Measurements from ENCODE around the gene USP21. TPM values are rescaled to one million over a fixed set of nuclear protein-coding genes. Genes with fewer than 3 reads are reported as not detected.

Gene USP21
- total RNA-seq, 4 donors from 2014 or later = 12.9 to 53.1 (median 20.6) TPM

DNA sequence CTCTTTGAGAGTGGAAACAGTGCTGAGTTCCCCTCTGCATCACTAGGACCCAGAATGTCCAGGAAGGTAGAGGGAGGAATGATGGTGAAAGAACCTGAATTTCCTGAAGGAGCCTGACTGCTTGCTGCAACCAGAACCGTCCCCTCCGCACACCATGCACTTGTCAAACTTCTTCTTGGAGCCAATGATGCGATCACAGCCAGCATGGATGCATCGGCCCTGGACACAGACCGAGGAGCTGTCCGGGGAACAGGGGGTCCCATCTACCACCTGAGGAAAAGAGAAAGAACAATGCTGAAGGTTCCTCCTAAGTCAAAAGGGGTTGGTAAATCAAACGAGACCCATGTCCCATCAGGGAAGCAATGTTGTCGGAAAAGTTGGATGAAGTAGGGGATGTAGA lies 32.7 kb downstream of the USP21 start:
- WGBS, 2 donors = 74 to 80% methylated on average over 8 of the region's 8 CpGs
- Histone ChIP-seq H3K27ac (no peak overlapping the region), H3K27me3 (no peaks in the 10 kb centered on the region), H3K4me3 (no peak overlapping the region), H3K9me3 (no peaks in the 10 kb centered on the region), H3K4me1 (peaks cover 4 to 55% (median 35%) of the 10 kb centered on the region in 4 donors), H3K36me3 (peaks cover 0 to 17% (median 0%) of the 10 kb centered on the region in 3 donors)
- DNase-seq (ENCODE audit: low spot score in 2 of 2) = no peak
- TF ChIP-seq EP300 (IDR thresholded peaks at IDR 0.05) = no peak

DNA sequence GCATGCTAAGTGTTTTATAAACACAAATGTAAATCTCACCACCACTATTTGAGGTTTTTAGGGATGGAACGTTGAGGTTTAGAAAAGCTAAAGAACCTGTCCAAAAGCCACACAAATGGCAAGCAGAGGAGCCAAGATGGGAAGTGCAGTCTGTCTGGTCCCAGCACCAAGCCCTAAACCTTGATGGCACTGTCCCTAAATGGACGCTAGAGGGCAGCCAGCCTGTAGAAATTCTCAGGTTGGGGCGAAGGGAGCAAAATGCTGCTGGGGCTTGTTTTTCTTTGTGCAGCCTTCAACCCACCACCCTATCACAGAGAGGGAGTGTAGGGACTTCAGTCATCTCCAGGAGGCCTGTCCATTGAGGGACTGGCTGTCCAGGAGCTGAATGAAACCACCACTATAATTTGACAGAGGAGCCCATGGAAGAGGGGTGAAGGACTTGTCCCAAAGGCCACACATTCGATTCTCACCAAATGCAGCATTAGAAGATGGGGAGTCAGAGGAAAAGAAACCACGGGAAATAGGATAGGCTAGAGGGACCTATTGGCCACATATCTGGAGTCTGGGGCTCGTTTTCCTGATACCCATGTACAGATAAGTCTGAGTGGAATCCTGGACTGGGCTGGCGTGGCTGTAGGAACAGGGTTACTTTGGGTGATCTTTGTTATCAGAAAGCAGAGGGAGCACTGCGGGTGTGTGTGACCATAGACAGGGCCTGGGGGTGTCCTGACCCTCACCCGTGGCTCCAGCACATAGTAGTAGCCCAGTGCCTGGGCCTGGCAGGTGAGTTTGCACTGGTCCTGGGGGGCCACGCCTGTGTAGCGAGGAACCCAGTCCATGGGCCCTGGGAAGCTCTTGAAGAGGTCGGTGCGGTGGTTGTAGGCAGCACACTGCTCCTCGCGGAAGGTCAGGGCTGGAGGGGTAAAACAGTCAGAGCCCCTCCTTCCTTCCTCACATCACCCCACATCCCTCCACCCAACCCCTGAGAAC lies 33.5 kb downstream of the USP21 start:
- Histone ChIP-seq H3K4me1 (peaks cover 5 to 63% (median 36%) of the 10 kb centered on the region in 4 donors), H3K9me3 (no peaks in the 10 kb centered on the region), H3K27me3 (no peaks in the 10 kb centered on the region), H3K27ac (peak overlapping the region in 3 of 4 donors; percentile 62 to 98 (median 97)), H3K4me3 (no peak overlapping the region), H3K36me3 (peaks cover 0 to 17% (median 0%) of the 10 kb centered on the region in 3 donors)
- TF ChIP-seq EP300 (IDR thresholded peaks at IDR 0.05) (peak in 1 of 2 donors; percentile 33), POLR2A (IDR thresholded peaks at IDR 0.05) (no peak)
- TF ChIP-seq, protein P1, sequence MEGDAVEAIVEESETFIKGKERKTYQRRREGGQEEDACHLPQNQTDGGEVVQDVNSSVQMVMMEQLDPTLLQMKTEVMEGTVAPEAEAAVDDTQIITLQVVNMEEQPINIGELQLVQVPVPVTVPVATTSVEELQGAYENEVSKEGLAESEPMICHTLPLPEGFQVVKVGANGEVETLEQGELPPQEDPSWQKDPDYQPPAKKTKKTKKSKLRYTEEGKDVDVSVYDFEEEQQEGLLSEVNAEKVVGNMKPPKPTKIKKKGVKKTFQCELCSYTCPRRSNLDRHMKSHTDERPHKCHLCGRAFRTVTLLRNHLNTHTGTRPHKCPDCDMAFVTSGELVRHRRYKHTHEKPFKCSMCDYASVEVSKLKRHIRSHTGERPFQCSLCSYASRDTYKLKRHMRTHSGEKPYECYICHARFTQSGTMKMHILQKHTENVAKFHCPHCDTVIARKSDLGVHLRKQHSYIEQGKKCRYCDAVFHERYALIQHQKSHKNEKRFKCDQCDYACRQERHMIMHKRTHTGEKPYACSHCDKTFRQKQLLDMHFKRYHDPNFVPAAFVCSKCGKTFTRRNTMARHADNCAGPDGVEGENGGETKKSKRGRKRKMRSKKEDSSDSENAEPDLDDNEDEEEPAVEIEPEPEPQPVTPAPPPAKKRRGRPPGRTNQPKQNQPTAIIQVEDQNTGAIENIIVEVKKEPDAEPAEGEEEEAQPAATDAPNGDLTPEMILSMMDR (IDR thresholded peaks at IDR 0.05) = peak; percentile 78 to 90 (median 84)
- 45 to 48% methylated on average over 13 to 14 of the region's 15 CpGs for WGBS, 2 donors
- peak in 1 of 2 donors; percentile 71 for DNase-seq (ENCODE audit: low spot score in 2 of 2)

DNA sequence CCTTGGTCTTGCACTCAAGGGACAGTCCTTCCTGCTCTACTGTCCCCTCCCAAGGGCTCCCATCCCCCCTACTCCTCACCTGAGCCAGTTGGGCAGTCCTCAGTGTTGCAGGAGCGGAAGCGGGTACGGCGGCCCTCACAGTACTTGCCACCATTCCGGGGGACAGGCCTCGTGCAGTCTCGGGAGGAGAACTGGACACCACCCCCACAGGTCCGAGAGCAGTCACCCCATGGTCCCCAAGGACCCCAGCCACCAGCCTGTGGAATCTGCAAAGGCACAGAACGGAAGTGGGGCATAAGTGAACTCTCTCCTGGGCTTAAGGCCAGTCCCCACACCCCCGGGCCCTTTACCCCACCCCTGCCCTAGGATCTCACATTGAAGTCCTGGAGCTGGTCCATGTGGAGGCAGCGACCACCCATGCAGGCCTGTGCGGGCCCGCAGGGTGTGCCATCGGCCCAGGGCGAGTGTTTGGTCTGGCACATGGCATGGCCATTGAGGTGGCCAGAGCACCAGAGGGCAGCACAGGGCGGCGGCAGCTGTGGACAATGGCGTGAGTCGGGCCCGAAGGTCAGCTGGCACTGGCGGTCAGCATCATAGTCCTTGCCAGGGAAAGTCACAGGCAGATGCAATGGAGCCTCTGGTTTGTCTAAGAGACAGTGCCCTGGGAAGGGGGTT lies 34.4 kb downstream of the USP21 start:
- H3K27ac ChIP-seq = peak overlapping the region in 3 of 4 donors; percentile 62 to 98 (median 97)
- peaks cover 0 to 17% (median 0%) of the 10 kb centered on the region in 3 donors for H3K36me3 ChIP-seq
- no peak for DNase-seq (ENCODE audit: low spot score in 2 of 2)
- H3K4me3 ChIP-seq = peak overlapping the region in 1 of 4 donors; percentile 13
- no peaks in the 10 kb centered on the region for H3K27me3 ChIP-seq
- TF ChIP-seq, protein P1 (IDR thresholded peaks at IDR 0.05) = peak; percentile 19 to 58 (median 42)
- TF ChIP-seq EP300 (IDR thresholded peaks at IDR 0.05) (peak in 1 of 2 donors; percentile 43), POLR2A (IDR thresholded peaks at IDR 0.05) (no peak)
- peaks cover 7 to 72% (median 45%) of the 10 kb centered on the region in 4 donors for H3K4me1 ChIP-seq
- H3K9me3 ChIP-seq = no peaks in the 10 kb centered on the region
- 46 to 60% methylated on average over 12 to 16 of the region's 21 CpGs for WGBS, 2 donors

DNA sequence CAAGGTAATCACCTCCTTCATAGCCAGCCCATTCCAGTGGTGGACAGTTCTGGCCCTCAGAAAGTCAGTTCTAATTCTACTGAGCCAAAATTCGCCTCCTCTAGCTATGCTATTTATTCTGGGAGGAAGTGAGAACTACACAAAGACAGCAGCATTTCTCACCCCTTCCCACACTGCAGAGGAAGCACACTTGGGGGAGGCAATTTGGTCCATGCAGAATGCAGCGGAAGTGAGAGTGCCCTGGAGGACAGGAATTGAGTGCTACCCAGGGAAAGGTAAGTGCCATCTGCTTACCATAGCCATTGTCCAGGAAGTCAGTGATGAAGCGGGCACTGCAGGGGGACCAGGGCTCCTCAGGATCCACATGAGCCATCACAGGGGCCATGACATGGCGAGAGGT lies 35.9 kb downstream of the USP21 start:
- Histone ChIP-seq H3K4me3 (peak overlapping the region in 1 of 4 donors; percentile 50), H3K4me1 (peaks cover 7 to 87% (median 59%) of the 10 kb centered on the region in 4 donors), H3K27ac (peak overlapping the region in 3 of 4 donors; percentile 38 to 98 (median 97)), H3K9me3 (no peaks in the 10 kb centered on the region), H3K27me3 (no peaks in the 10 kb centered on the region), H3K36me3 (peaks cover 0 to 17% (median 0%) of the 10 kb centered on the region in 3 donors)
- WGBS, 2 donors = 72 to 77% methylated on average over 4 of the region's 4 CpGs
- TF ChIP-seq EP300 (IDR thresholded peaks at IDR 0.05) = peak in 1 of 2 donors; percentile 33
- TF ChIP-seq, protein P1 (IDR thresholded peaks at IDR 0.05) = no peak
- no peak for DNase-seq (ENCODE audit: low spot score in 2 of 2)

DNA sequence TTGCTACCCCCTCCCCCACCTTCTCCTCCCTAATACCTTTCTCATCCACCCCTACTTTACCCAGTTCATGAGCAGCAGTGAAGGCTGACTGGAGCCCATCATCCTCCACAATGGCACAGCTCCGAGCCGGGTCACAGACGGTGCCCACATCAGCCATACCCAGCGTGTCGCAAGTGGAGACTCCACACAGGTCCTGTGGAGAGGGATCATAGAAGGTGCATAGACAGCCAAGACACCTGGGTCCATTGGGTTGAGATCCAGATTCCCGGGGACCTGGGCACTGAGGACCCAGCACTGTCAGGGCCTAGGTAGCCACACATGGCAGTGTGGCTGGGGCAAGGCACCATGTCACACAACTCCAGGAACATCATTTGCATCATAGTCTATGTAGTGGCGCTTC lies 36.8 kb downstream of the USP21 start:
- DNase-seq (ENCODE audit: low spot score in 2 of 2) = no peak
- H3K9me3 ChIP-seq = no peaks in the 10 kb centered on the region
- peak overlapping the region in 3 of 4 donors; percentile 95 to 98 (median 97) for H3K27ac ChIP-seq
- H3K36me3 ChIP-seq = peaks cover 0 to 10% (median 0%) of the 10 kb centered on the region in 3 donors
- 79 to 94% methylated on average over 6 to 7 of the region's 7 CpGs for WGBS, 2 donors
- peaks cover 7 to 89% (median 68%) of the 10 kb centered on the region in 4 donors for H3K4me1 ChIP-seq
- TF ChIP-seq, protein P1 (IDR thresholded peaks at IDR 0.05) = no peak
- TF ChIP-seq POLR2A (IDR thresholded peaks at IDR 0.05) (no peak), EP300 (IDR thresholded peaks at IDR 0.05) (no peak)
- no peaks in the 10 kb centered on the region for H3K27me3 ChIP-seq
- peak overlapping the region in 2 of 4 donors; percentile 1 to 50 for H3K4me3 ChIP-seq
